OCI-LY1 (cell line): ENCODE results near the gene ATP8A2.

ENCODE experiments used
- H2AFZ ChIP-seq: fragments of 200-600 bp; sonication (generic), shearing (Covaris generic); 2 replicates; pipeline ENCODE4 v1.6.0; 2014; ENCODE audit warnings: antibody characterized with exemption, mild to moderate bottlenecking, low read length
- H3F3A ChIP-seq: fragments of 200-600 bp; sonication (generic), shearing (Covaris generic); 2 replicates; pipeline ENCODE4 v1.6.0; 2014; ENCODE audit warnings: mild to moderate bottlenecking, antibody characterized with exemption, low read length, moderate library complexity; ENCODE audit not compliant: insufficient read depth
- H3K27ac ChIP-seq: fragments of 200-600 bp; sonication (generic); 2 replicates; pipeline ENCODE4 v1.5.1; 2014; ENCODE audit warnings: low read length, mixed run types, mild to moderate bottlenecking, low read depth; ENCODE audit not compliant: poor library complexity, severe bottlenecking
- H3K27me3 ChIP-seq: fragments of 200-600 bp; sonication (generic); 2 replicates; pipeline ENCODE4 v1.6.0; 2014; ENCODE audit warnings: antibody characterized with exemption, mild to moderate bottlenecking, low read length, moderate library complexity; ENCODE audit not compliant: insufficient read depth
- H3K36me3 ChIP-seq: fragments of 200-600 bp; sonication (generic); 2 replicates; pipeline ENCODE4 v1.6.1; 2014; ENCODE audit warnings: mild to moderate bottlenecking, antibody characterized with exemption, low read length, moderate library complexity, mixed read lengths; ENCODE audit not compliant: insufficient read depth
- H3K4me1 ChIP-seq: fragments of 200-600 bp; sonication (generic); 2 replicates; pipeline ENCODE4 v1.5.1; 2014; ENCODE audit warnings: mild to moderate bottlenecking, low read length, moderate library complexity; ENCODE audit not compliant: insufficient read depth, severe bottlenecking
- H3K4me2 ChIP-seq: fragments of 200-600 bp; sonication (generic), shearing (Covaris generic); 2 replicates; pipeline ENCODE4 v1.6.1; 2014; ENCODE audit warnings: low read length
- H3K4me3 ChIP-seq: fragments of 200-600 bp; sonication (generic); 2 replicates; pipeline ENCODE4 v1.5.1; 2014; ENCODE audit warnings: low read length, low read depth, mild to moderate bottlenecking, mixed read lengths; ENCODE audit not compliant: poor library complexity, severe bottlenecking
- H3K79me2 ChIP-seq: fragments of 200-600 bp; shearing (Covaris generic); 2 replicates; pipeline ENCODE4 v1.6.1; 2016; ENCODE audit warnings: mixed run types, low read length, mixed read lengths; ENCODE audit not compliant: insufficient read depth
- H3K9ac ChIP-seq: fragments of 200-600 bp; sonication (generic), shearing (Covaris generic); 2 replicates; pipeline ENCODE4 v1.6.1; 2014; ENCODE audit warnings: mild to moderate bottlenecking, low read length, mixed read lengths
- H3K9me2 ChIP-seq: fragments of 200-600 bp; sonication (generic), shearing (Covaris generic); 2 replicates; pipeline ENCODE4 v1.6.1; 2014; ENCODE audit warnings: low read depth, mild to moderate bottlenecking, low read length, mixed read lengths
- H3K9me3 ChIP-seq: fragments of 200-600 bp; shearing (Covaris generic); 2 replicates; pipeline ENCODE4 v1.6.1; 2014; ENCODE audit warnings: low read length, mixed read lengths
- H4K20me1 ChIP-seq: fragments of 200-600 bp; sonication (generic), shearing (Covaris generic); 2 replicates; pipeline ENCODE4 v1.6.0; 2016; ENCODE audit warnings: mild to moderate bottlenecking, low read length; ENCODE audit not compliant: insufficient read depth
- CTCF ChIP-seq: fragments of 200-600 bp; sonication (generic), shearing (Covaris generic); IDR thresholded peaks from 2 replicates; pipeline ENCODE4 v1.5.1; 2017; ENCODE audit warnings: mild to moderate bottlenecking, antibody characterized with exemption, low read length, moderate library complexity, mixed read lengths
- EZH2 ChIP-seq: fragments of 200-600 bp; sonication (generic), shearing (Covaris generic); IDR thresholded peaks from 2 replicates; pipeline ENCODE4 v1.8.0; 2017; ENCODE audit warnings: borderline replicate concordance, mixed run types, mild to moderate bottlenecking, antibody characterized with exemption, low read length, moderate library complexity, mixed read lengths

Gene ATP8A2

GRCh38 chr13:25455146-25455545, 83.4 kb downstream of the ATP8A2 start:
- H2AFZ ChIP-seq: no peak overlapping the region
- H3K36me3 ChIP-seq: no peaks in the 10 kb centered on the region
- no peaks in the 10 kb centered on the region for H3F3A ChIP-seq
- H3K9me2 ChIP-seq: no peaks in the 10 kb centered on the region
- H4K20me1 ChIP-seq: no peaks in the 10 kb centered on the region
- H3K9me3 ChIP-seq: no peaks in the 10 kb centered on the region
- no peak overlapping the region for H3K27ac ChIP-seq
- H3K4me2 ChIP-seq: no peak overlapping the region
- no peaks in the 10 kb centered on the region for H3K79me2 ChIP-seq
- H3K4me1 ChIP-seq: no peaks in the 10 kb centered on the region
- H3K4me3 ChIP-seq: no peak overlapping the region
- TF ChIP-seq CTCF (no peak), EZH2 (no peak)
- H3K27me3 ChIP-seq: no peaks in the 10 kb centered on the region
- H3K9ac ChIP-seq: no peak overlapping the region

DNA sequence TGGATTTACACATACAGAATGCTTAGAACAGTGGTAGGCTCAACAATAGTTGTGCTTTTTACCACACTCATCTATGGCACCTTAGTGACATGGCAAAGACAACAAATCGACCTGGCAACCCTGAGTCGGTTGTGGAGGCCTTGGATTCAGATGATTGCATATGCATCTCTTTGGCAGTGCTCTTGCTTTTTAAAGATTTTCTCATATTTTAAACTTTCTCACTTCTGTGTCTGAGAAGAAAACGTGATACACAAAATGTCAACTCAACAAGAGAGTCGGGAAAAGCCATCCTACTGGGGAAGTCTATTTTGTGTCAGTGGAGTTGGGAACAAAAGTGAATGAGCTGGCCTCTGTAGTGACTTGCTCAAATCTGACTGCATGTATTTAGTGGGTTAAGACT, 85.8 kb downstream of the ATP8A2 start:
- Histone ChIP-seq H3K9ac (no peak overlapping the region), H4K20me1 (no peaks in the 10 kb centered on the region), H3K4me2 (no peak overlapping the region), H3F3A (no peaks in the 10 kb centered on the region), H3K27ac (no peak overlapping the region), H3K9me2 (no peaks in the 10 kb centered on the region), H3K4me1 (no peaks in the 10 kb centered on the region), H3K9me3 (no peaks in the 10 kb centered on the region), H3K79me2 (no peaks in the 10 kb centered on the region), H3K27me3 (no peaks in the 10 kb centered on the region), H3K4me3 (no peak overlapping the region), H3K36me3 (no peaks in the 10 kb centered on the region), H2AFZ (no peak overlapping the region)
- TF ChIP-seq CTCF: no peak
- TF ChIP-seq EZH2: no peak

GRCh38 chr13:25462301-25463125, 90.7 kb downstream of the ATP8A2 start:
- no peaks in the 10 kb centered on the region for H3K9me3 ChIP-seq
- no peaks in the 10 kb centered on the region for H4K20me1 ChIP-seq
- TF ChIP-seq CTCF: no peak
- no peak for TF ChIP-seq EZH2
- H3K9me2 ChIP-seq: no peaks in the 10 kb centered on the region
- no peaks in the 10 kb centered on the region for H3K27me3 ChIP-seq
- H3F3A ChIP-seq: no peaks in the 10 kb centered on the region
- no peak overlapping the region for H3K4me2 ChIP-seq
- no peak overlapping the region for H2AFZ ChIP-seq
- H3K9ac ChIP-seq: no peak overlapping the region
- H3K4me1 ChIP-seq: no peaks in the 10 kb centered on the region
- no peak overlapping the region for H3K27ac ChIP-seq
- no peak overlapping the region for H3K4me3 ChIP-seq
- H3K79me2 ChIP-seq: no peaks in the 10 kb centered on the region
- H3K36me3 ChIP-seq: no peaks in the 10 kb centered on the region
